Mesenchymal stem cell (in vitro differentiated cells and primary cell): ENCODE measurements around the gene DHRS1.

Source experiments
- DNase-seq: peaks from one replicate; pipeline ENCODE4 v3.0.0-alpha.2; 2013
- H2AFZ ChIP-seq: one replicate; pipeline ENCODE4 v1.6.1; 2013; ENCODE audit warnings: low read depth, mild to moderate bottlenecking, control low read depth, inconsistent platforms, low read length, moderate library complexity
- H2AK5ac ChIP-seq: 2 replicates; pipeline ENCODE4 v1.6.1; 2013; ENCODE audit warnings: low read length, moderate library complexity, mild to moderate bottlenecking, inconsistent platforms; ENCODE audit not compliant: severe bottlenecking
- H2BK120ac ChIP-seq: one replicate; pipeline ENCODE4 v1.6.1; 2013; ENCODE audit warnings: low read depth, mild to moderate bottlenecking, inconsistent platforms, low read length, moderate library complexity
- H2BK12ac ChIP-seq, 2 experiments: one replicate each; pipeline ENCODE4 v1.6.1; 2013; ENCODE audit warnings: inconsistent platforms in 2 of 2, low read length in 2 of 2, mild to moderate bottlenecking in 2 of 2, moderate library complexity in 2 of 2, control low read depth in 1 of 2
- H2BK15ac ChIP-seq: one replicate; pipeline ENCODE4 v1.6.1; 2013; ENCODE audit warnings: mild to moderate bottlenecking, low read depth, inconsistent platforms; ENCODE audit not compliant: poor library complexity, severe bottlenecking
- H2BK5ac ChIP-seq: 2 replicates; pipeline ENCODE4 v1.6.1; 2013; ENCODE audit warnings: low read depth, mild to moderate bottlenecking, low read length, control low read depth, inconsistent platforms; ENCODE audit not compliant: poor library complexity, severe bottlenecking
- H3K14ac ChIP-seq, 2 experiments: one replicate each; pipeline ENCODE4 v1.6.1; 2013; ENCODE audit warnings: inconsistent platforms in 2 of 2, low read length in 2 of 2, control low read depth in 1 of 2, mild to moderate bottlenecking in 1 of 2, moderate library complexity in 1 of 2
- H3K18ac ChIP-seq, 2 experiments: one replicate each; pipeline ENCODE4 v1.6.1; 2013; ENCODE audit warnings: inconsistent platforms in 2 of 2, low read length in 2 of 2, control low read depth in 1 of 2, low read depth in 1 of 2, mild to moderate bottlenecking in 1 of 2
- H3K23ac ChIP-seq, 2 experiments: one replicate each; pipeline ENCODE4 v1.6.1; 2013; ENCODE audit warnings: inconsistent platforms in 2 of 2, low read length in 2 of 2, mild to moderate bottlenecking in 2 of 2, moderate library complexity in 2 of 2, control low read depth in 1 of 2
- H3K27ac ChIP-seq: 2 replicates; pipeline ENCODE4 v1.5.1; 2013; ENCODE audit warnings: mild to moderate bottlenecking, moderate library complexity, low read length, control low read depth, inconsistent platforms; ENCODE audit not compliant: poor library complexity, severe bottlenecking
- H3K27me3 ChIP-seq, 2 experiments: 2 replicates each; pipeline versions ENCODE4 v1.6.1 to v1.7.0; 2013; ENCODE audit warnings: low read length in 2 of 2, mild to moderate bottlenecking in 2 of 2, moderate library complexity in 2 of 2, control low read depth in 1 of 2, inconsistent platforms in 1 of 2; ENCODE audit not compliant: control insufficient read depth in 1 of 2, insufficient read depth in 1 of 2
- H3K36me3 ChIP-seq, 2 experiments: 2 replicates each; pipeline versions ENCODE4 v1.6.1 to v1.7.0; 2013; ENCODE audit warnings: low read length in 2 of 2, control low read depth in 1 of 2, inconsistent platforms in 1 of 2, low read depth in 1 of 2, mild to moderate bottlenecking in 1 of 2; ENCODE audit not compliant: insufficient read depth in 2 of 2, control insufficient read depth in 1 of 2
- H3K4ac ChIP-seq, 2 experiments: one replicate each; pipeline ENCODE4 v1.6.1; 2013; ENCODE audit warnings: inconsistent platforms in 2 of 2, low read length in 2 of 2, mild to moderate bottlenecking in 2 of 2, moderate library complexity in 2 of 2, control low read depth in 1 of 2, low read depth in 1 of 2
- H3K4me1 ChIP-seq: 2 replicates; pipeline ENCODE4 v1.6.1; 2013; ENCODE audit warnings: low read depth, low read length, control low read depth; ENCODE audit not compliant: control insufficient read depth, insufficient read depth
- H3K4me2 ChIP-seq: 2 replicates; pipeline ENCODE4 v1.6.1; 2013; ENCODE audit warnings: low read length, mild to moderate bottlenecking, inconsistent platforms; ENCODE audit not compliant: poor library complexity, severe bottlenecking
- H3K4me3 ChIP-seq, 2 experiments: 2 replicates each; pipeline versions ENCODE4 v1.5.1 to v1.7.0; 2013; ENCODE audit warnings: low read length in 2 of 2, mild to moderate bottlenecking in 2 of 2, control low read depth in 1 of 2, low read depth in 1 of 2; ENCODE audit not compliant: insufficient read depth in 1 of 2
- H3K79me1 ChIP-seq: replicated peaks from 2 replicates; pipeline ENCODE4 v1.6.1; 2013; ENCODE audit warnings: mild to moderate bottlenecking, control low read depth, low read length, inconsistent platforms; ENCODE audit not compliant: poor library complexity, severe bottlenecking
- H3K9ac ChIP-seq: 2 replicates; pipeline ENCODE4 v1.7.0; 2013; ENCODE audit warnings: mild to moderate bottlenecking, low read length, moderate library complexity
- H3K9me3 ChIP-seq: 2 replicates; pipeline ENCODE4 v1.7.0; 2013; ENCODE audit warnings: mild to moderate bottlenecking, low read length; ENCODE audit not compliant: control insufficient read depth
- H4K8ac ChIP-seq: one replicate; pipeline ENCODE4 v1.6.1; 2013; ENCODE audit warnings: inconsistent platforms, mild to moderate bottlenecking, low read length, moderate library complexity
- H4K91ac ChIP-seq: one replicate; pipeline ENCODE4 v1.6.1; 2013; ENCODE audit warnings: mild to moderate bottlenecking, low read length, inconsistent platforms
- WGBS: methylation state at CpG from one replicate; pipeline ENCODE4 v1.1.7; 2013; ENCODE audit warnings: mixed read lengths; 5-methylcytosine and 5-hydroxymethylcytosine counted together

Gene DHRS1

GRCh38 chr14:24269910-24270536, 29.6 kb downstream of the DHRS1 start:
- Histone ChIP-seq H2AFZ (no peak overlapping the region), H3K4me2 (no peak overlapping the region), H3K18ac (no peak overlapping the region), H2BK12ac (peak overlapping the region in 1 of 2 experiments; percentile 27), H2BK120ac (no peak overlapping the region), H3K4me1 (peaks cover 9% of the 10 kb centered on the region), H3K23ac (no peak overlapping the region), H3K79me1 (peaks cover 30% of the 10 kb centered on the region), H2BK5ac (no peak overlapping the region), H3K27ac (no peak overlapping the region), H3K4ac (no peak overlapping the region), H3K14ac (no peak overlapping the region), H4K8ac (peak overlapping the region; percentile 38), H3K9ac (no peak overlapping the region), H3K4me3 (no peak overlapping the region), H3K9me3 (no peaks in the 10 kb centered on the region), H2AK5ac (no peak overlapping the region), H2BK15ac (no peak overlapping the region), H4K91ac (no peak overlapping the region), H3K36me3 (peaks cover 51 to 54% of the 10 kb centered on the region in 2 experiments), H3K27me3 (no peaks in the 10 kb centered on the region)
- no peak for DNase-seq
- 96% methylated on average over 14 of the region's 14 CpGs for WGBS

- Histone ChIP-seq H3K18ac (no peak overlapping the region), H3K27ac (no peak overlapping the region)
- WGBS = 95% methylated on average over 8 of the region's 8 CpGs
These were observed 30.2 kb downstream of the DHRS1 start for GRCh38 chr14:24269368-24269767.

GRCh38 chr14:24268225-24268624, 31.4 kb downstream of the DHRS1 start:
- H3K27ac ChIP-seq = no peak overlapping the region
- H3K4me1 ChIP-seq = peaks cover 9% of the 10 kb centered on the region
- peaks cover 59 to 64% of the 10 kb centered on the region in 2 experiments for H3K36me3 ChIP-seq
- no peak overlapping the region for H3K4ac ChIP-seq
- H2BK5ac ChIP-seq = no peak overlapping the region
- no peak overlapping the region for H2AFZ ChIP-seq
- H3K9me3 ChIP-seq = no peaks in the 10 kb centered on the region
- H3K14ac ChIP-seq = no peak overlapping the region
- H2BK120ac ChIP-seq = no peak overlapping the region
- H4K91ac ChIP-seq = no peak overlapping the region
- H4K8ac ChIP-seq = no peak overlapping the region
- H3K4me2 ChIP-seq = no peak overlapping the region
- no peak overlapping the region for H2BK15ac ChIP-seq
- 95% methylated on average over 9 of the region's 9 CpGs for WGBS
- H2AK5ac ChIP-seq = no peak overlapping the region
- H3K9ac ChIP-seq = no peak overlapping the region
- H2BK12ac ChIP-seq = no peak overlapping the region
- no peak overlapping the region for H3K18ac ChIP-seq
- no peaks in the 10 kb centered on the region for H3K27me3 ChIP-seq
- peaks cover 28% of the 10 kb centered on the region for H3K79me1 ChIP-seq
- DNase-seq = no peak
- no peak overlapping the region for H3K4me3 ChIP-seq
- no peak overlapping the region for H3K23ac ChIP-seq

More at GRCh38 chr14:24269368-24269767, 30.2 kb downstream of the DHRS1 start:
- Histone ChIP-seq H3K14ac (no peak overlapping the region), H2BK15ac (no peak overlapping the region), H3K79me1 (peaks cover 30% of the 10 kb centered on the region), H3K9ac (no peak overlapping the region), H4K8ac (no peak overlapping the region), H2BK5ac (no peak overlapping the region), H3K4ac (no peak overlapping the region), H4K91ac (no peak overlapping the region), H2BK12ac (no peak overlapping the region), H2AK5ac (no peak overlapping the region), H2AFZ (no peak overlapping the region), H3K4me3 (no peak overlapping the region), H3K9me3 (no peaks in the 10 kb centered on the region), H2BK120ac (no peak overlapping the region), H3K4me1 (peaks cover 9% of the 10 kb centered on the region), H3K4me2 (no peak overlapping the region), H3K36me3 (peaks cover 58 to 59% of the 10 kb centered on the region in 2 experiments), H3K23ac (no peak overlapping the region), H3K27me3 (no peaks in the 10 kb centered on the region)
- DNase-seq = no peak

GRCh38 chr14:24267516-24267915, 32.1 kb downstream of the DHRS1 start:
- H3K9me3 ChIP-seq = no peaks in the 10 kb centered on the region
- no peak overlapping the region for H3K14ac ChIP-seq
- no peak overlapping the region for H4K91ac ChIP-seq
- H2BK12ac ChIP-seq = no peak overlapping the region
- no peak overlapping the region for H3K4me2 ChIP-seq
- H3K18ac ChIP-seq = no peak overlapping the region
- H3K9ac ChIP-seq = no peak overlapping the region
- no peak overlapping the region for H3K27ac ChIP-seq
- H2AK5ac ChIP-seq = no peak overlapping the region
- H2AFZ ChIP-seq = no peak overlapping the region
- H3K79me1 ChIP-seq = peaks cover 26% of the 10 kb centered on the region
- H3K4me3 ChIP-seq = peak overlapping the region in 1 of 2 experiments; percentile 35
- no peak overlapping the region for H2BK5ac ChIP-seq
- WGBS = 92% methylated on average over 9 of the region's 9 CpGs
- H3K36me3 ChIP-seq = peaks cover 59 to 64% of the 10 kb centered on the region in 2 experiments
- H3K4me1 ChIP-seq = peaks cover 9% of the 10 kb centered on the region
- no peak overlapping the region for H3K4ac ChIP-seq
- H3K27me3 ChIP-seq = no peaks in the 10 kb centered on the region
- no peak for DNase-seq
- H3K23ac ChIP-seq = peak overlapping the region in 1 of 2 experiments; percentile 32
- H2BK120ac ChIP-seq = no peak overlapping the region
- no peak overlapping the region for H2BK15ac ChIP-seq
- no peak overlapping the region for H4K8ac ChIP-seq
